Activated CD4-positive, alpha-beta T cell treated with anti-CD3 and anti-CD28 coated beads for 48 hours (primary cell): ENCODE results near the gene RABAC1.
"Not testable (repeated sequence)": the region's sequence is repeated elsewhere in the genome, so short reads cannot be mapped to it uniquely, and the experiment has no call there.

Experiments used
- DNase-seq: peaks from one replicate; pipeline ENCODE4 v3.0.0-alpha.2; 2020

Gene RABAC1

GRCh38 chr19:41927497-41928192 is 31.5 kb downstream of the RABAC1 start:
- DNase-seq, result no peak

- no peak for DNase-seq
These were observed 32.2 kb downstream of the RABAC1 start for GRCh38 chr19:41926763-41927496.

- DNase-seq, result no peak
These were observed 32.9 kb downstream of the RABAC1 start for GRCh38 chr19:41926028-41926762.

DNA sequence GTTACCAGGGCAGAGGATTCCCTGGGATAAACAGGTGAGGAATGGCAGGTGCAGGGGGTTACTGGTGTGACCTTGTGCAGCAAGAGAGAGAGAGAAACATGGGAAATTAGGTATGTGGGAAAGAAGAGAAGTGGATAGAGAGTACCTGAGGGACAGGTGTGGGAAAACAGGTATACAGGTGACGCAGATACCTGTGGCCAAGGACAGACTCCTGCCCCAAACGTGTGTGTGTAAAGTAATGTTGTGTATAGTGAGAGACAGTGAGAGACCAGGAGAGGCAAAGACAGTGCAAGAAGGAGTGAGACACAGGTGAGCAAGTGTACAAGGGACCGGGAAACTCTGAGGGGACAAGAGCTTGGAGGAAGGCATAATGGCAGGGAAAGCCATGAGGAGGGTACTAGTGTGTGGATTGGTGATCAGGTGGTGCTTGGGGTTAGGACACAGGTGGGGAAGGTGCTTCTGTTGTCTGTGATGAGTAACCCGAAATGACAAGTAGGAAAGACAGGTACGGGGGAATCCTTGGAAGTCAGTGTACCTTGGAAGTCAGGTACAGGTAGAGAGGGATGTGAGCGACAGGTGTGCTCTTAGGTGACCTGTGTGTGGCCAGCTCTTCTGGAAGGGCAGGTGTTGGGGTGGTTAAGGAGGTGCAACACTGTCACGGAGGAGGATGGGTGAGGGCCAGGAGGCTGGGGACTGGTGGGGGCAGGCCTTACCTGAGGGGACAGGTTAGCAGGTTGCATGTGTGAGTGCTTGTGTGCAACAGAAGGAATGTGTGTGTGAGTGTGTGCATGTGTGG is 33.7 kb downstream of the RABAC1 start:
- DNase-seq, result no peak

DNA sequence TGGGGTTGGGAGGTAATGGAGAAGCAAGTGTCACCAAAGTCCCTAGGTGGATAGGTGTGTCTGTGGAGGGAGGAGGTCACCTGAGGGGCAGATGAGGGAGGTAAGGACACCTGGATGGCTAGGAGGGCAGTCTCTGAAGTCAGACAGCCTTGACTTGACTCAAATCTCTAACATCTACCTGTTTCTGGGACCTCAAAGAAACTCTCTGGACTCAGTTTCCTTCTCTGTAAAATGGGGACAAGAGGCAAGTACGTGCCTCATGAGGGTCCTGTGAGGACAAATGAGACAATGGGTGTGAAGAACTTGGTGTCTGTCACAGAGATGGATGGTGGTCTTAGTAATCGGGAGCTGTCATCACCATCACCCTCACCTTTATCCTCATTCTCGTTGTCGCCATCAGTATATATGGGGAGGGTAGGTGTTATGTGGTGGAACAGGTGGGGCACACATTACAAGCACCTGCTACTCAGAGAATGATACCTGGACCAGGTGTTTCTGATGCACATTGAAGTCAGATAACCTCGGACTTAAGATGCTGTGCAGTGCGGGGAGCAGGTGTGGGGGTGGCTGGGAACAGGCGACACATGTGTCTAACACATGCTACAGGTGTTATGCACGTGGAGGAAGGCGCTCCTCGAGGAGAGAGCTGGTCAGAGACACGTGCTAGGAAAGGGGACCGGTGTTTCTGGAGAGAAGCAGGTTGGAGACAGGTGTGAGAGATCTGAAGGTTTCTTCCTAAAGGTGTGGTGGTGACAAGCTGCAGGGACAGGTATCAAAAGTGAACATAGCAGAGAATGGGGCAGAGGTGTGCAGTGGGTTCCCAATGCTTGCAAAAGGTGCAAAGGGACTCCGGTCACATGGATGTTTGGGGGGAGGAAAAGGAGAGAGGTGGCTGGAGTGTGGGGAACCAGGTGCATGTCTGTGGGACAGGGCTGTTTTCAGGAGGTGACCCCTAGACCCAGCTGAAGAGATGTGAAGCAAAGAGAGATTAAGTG is 34.7 kb downstream of the RABAC1 start:
- no peak for DNase-seq

DNA sequence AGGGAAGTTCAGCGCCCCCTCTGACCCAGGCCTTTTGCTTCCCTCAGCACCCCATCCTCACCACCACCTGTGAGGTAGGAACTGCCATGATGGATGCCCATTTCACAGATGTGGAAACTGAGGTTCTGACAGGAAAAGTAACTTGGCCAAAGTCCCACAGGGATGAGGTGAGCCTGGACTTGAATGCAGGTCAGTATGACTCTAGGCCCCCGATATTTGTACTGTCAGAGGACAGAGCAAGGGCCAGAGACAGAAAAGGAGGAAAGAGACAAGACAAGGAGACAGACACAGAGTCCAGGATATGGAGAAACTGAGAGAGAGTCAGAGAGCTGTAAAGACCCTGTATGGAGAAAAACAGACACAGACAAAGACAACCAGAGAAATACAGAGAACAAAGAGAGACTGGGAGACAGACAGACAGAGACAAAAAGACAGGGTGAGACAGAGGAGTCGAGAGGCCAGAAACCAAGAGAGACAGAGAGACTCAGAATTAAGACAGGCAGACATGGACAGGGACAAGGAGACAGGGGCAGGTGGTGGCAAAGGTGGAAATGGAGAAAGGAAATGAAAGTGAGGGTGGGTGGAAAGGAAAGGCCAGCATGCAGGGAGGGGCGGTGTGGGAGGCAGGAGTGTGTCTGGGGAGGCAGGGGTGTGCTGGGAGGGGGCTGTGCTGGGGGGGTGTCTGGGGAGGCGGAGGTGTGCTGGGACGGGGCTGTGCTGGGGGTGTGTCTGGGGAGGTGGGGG is 35.9 kb downstream of the RABAC1 start:
- DNase-seq, result no peak

- DNase-seq, result no peak
These were observed 36.5 kb downstream of the RABAC1 start for GRCh38 chr19:41922585-41922984.

DNA sequence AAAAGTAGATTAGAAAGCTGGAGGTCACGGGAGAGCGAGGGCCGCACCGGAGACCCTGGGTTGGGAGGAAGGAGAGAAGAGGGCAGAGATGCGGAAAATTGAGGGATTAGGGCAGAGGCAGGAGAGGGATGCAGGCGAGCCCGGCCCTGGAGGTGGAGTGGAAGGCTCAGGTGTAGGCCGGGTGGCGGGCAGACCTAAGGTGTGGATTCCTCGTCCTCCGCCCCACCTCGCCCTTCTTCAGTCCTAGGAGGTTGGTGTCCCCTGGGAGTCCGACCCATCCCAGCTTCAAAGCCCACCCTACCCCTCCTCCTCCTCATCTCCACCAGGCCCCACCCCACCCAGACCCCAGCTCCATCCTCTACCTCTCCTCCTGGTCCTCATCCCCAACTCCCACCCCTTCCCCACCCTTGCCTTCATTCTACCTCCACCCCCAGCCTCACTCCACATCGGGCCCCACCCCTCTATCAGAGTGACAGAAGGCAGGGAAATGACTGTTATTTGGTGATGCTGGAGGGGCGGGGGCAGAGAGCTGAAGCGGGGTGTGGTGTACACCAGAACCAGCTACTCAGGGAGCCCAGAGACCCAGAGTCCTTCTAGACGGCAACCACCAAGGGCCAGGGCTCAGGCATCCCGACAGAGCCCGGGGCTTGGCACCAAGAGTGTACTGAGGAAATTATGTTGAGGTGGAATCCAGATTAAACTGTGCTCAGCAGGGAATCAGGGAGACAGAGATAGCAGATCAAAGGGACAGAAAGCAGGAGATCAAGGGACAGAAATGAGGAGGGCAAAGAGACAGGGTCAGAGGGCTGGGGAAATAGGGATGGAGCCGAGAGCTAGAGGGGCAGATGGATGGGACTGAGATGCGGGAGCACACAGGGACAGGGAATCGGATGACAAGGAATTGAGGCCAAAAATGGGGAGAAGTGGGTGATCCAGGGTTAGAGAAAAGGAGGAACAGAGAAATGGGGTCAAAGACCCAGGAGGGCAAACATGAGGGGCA is 37.2 kb downstream of the RABAC1 start:
- DNase-seq, result no peak

DNA sequence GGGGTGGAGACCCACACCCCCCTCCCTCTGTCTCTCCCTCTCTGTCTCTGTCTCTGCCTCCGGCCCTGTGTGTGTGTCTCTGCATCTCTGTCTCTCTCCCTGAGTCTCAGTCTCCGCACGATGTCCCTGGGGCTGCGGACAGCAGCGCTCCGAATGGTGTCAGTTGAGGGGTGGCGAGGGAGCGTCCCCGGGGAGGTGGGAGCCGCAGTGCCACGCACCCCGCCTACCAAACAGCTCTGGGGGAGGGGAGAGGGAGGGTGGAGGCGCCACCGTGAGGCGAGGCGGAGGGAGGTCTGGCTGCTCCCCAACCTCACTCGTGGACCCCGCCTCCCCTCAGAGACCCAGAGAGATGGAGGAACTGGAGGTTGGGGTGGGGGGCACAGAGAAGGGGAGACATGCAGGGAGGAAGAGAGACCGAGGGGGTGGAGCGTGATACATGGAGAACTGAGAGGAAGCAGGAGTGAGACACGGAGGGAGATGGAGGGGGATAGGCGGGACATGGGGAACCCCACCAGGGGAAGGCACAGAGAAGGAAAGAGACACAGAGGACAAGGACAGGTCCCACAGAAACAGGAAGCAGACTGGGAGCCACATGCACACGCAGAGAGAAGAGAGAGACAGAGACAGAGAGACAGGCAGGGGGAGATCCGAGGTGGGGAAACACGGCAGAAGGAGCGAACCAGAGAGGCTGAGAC is 38.1 kb downstream of the RABAC1 start:
- DNase-seq, result no peak

DNA sequence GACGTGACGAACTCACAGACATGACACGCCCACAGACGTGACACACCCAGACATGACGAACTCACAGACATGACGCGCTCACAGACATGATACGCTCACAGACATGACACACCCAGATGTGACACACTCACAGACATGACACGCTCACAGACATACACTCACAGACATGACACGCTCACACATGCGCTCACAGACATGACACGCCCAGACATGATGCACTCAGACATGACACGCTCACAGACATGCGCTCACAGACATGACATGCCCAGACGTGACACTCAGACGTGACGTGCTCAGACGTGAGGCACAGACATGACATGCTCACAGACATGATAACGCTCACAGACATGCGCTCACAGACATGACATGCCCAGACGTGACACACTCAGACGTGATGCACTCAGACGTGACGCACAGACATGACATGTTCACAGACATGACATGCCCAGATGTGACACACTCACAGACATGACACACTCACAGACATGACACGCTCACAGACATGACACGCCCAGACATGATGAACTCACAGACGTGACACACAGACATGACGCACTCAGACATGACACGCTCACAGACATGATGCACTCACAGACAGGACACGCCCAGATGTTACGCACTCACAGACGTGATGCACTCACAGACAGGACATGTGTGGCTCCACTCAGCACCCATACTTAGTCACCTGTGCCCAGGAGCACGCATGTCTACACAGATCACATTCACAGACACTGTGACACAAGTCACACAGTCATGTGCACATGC is 39.0 kb downstream of the RABAC1 start:
- DNase-seq, result no peak

GRCh38 chr19:41918653-41919244 is 40.4 kb downstream of the RABAC1 start:
- no peak for DNase-seq

GRCh38 chr19:41918095-41918494 is 41.0 kb downstream of the RABAC1 start:
- DNase-seq, result no peak

- no peak for DNase-seq
These were observed 41.4 kb downstream of the RABAC1 start for GRCh38 chr19:41917676-41918075.

DNA sequence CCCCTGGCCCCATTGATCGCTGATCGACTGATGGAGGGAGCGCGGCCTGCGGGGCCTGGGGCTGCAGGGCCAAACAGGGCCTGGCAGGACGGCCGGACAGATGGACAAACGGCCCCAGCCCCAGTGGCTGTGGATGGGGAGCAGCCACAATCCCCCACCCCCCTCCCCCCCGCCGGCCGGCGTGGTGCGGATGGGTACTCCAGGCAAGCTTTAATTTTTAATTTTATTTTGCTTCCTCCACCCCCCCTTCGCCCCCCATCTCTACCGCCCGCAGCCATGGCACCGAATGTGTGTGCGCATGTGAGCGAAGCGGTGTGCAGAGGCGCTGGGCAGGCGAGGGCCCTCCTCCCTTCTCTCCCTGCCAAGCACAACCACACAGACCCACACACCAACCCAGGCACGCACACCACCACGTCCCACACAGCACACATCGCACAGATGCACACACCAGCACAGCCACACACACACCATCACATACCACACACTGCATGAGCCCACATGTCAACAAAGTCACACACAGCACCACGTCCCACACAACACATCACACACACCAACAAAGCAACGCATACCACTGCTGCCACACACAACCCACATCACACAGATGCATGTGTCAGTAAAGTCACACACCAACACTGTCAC is 43.2 kb downstream of the RABAC1 start:
- no peak for DNase-seq

GRCh38 chr19:41915021-41915775 is 43.9 kb downstream of the RABAC1 start:
- no peak for DNase-seq

- DNase-seq, result not testable (repeated sequence)
These were observed 44.7 kb downstream of the RABAC1 start for GRCh38 chr19:41914424-41914834.
